ENCODE data around the gene FOXF2. TPM values are rescaled to one million over a fixed set of nuclear protein-coding genes. Genes with fewer than 3 reads are reported as not detected.
A peak's percentile ranks its signal among the peaks of the same experiment; 100 is the strongest.

Gene FOXF2
- total and polyA plus RNA-seq, 10 of the 15 experiments (the other 5 are each of a cell fraction or from before 2014, with no cell fraction given) = not detected

- Histone ChIP-seq H3K4me3 (no peak overlapping the region), H4K20me1 (ENCODE audit: control insufficient read depth, insufficient read depth) (no peaks in the 10 kb centered on the region), H3K27me3 (replicated peaks in 1 of 2; ENCODE audit: control insufficient read depth in 2 of 2, insufficient read depth in 2 of 2, low read length in 1 of 2) (peaks cover 22 to 27% of the 10 kb centered on the region in 2 experiments), H3K27ac (ENCODE audit: control insufficient read depth, insufficient read depth) (no peak overlapping the region), H2AFZ (ENCODE audit: control insufficient read depth, low read depth, low read length) (no peak overlapping the region), H3K9me3 (replicated peaks; ENCODE audit: control insufficient read depth, insufficient read depth, low read length) (no peaks in the 10 kb centered on the region; the same call in 2 of the 3 replicates), H3K4me1 (ENCODE audit: control insufficient read depth, insufficient read depth, low read length) (no peaks in the 10 kb centered on the region), H3K4me2 (ENCODE audit: control insufficient read depth, insufficient read depth) (no peak overlapping the region), H3K79me2 (ENCODE audit: control insufficient read depth, insufficient read depth, low read length) (no peaks in the 10 kb centered on the region), H3K36me3 (ENCODE audit: control insufficient read depth in 2 of 2, insufficient read depth in 2 of 2, low read length in 1 of 2) (no peaks in the 10 kb centered on the region), H3K9ac (ENCODE audit: control insufficient read depth, insufficient read depth, low read length) (no peak overlapping the region)
- DNase-seq (ENCODE audit: low read depth, low spot score) = no peak
- intact Hi-C loops (cut with micrococcal nuclease; ENCODE audit: unreplicated experiment) = no loop called here
- no peak for TF ChIP-seq SMAD1 (IDR thresholded peaks at IDR 0.05; ENCODE audit: low read depth, partially characterized antibody)
- TF ChIP-seq EZH2 (IDR thresholded peaks at IDR 0.05; ENCODE audit: borderline replicate concordance, control insufficient read depth, low read depth, low read length) = 0 out of 2 replicates have a peak, but pooled peaks have one; percentile 4
- TF ChIP-seq ASH2L (IDR thresholded peaks at IDR 0.05; ENCODE audit: borderline replicate concordance, low read depth) = no peak
- CTCF ChIA-PET = interaction anchor here (1.9 to 3.0 kb wide), 2 partner anchors 9 to 49 kb away, joined by 7 to 18 read pairs; no protein-coding TSS in a partner anchor
- RAD21 ChIA-PET (ENCODE audit: unreplicated experiment) = no interaction called here
- POLR2A ChIA-PET = no interaction called here
- SMC1A ChIA-PET (ENCODE audit: uncharacterized antibody, unreplicated experiment) = interaction anchor here (1.1 kb wide), 1 partner anchor 34 kb away, joined by 5 read pairs; no protein-coding TSS in a partner anchor
- WGBS (ENCODE audit: insufficient coverage, insufficient replicate concordance, low lambda C conversion rate, missing lambda C conversion rate) = 14% methylated on average over 18 of the region's 20 CpGs
- ATAC-seq = no peak
- BruUV-seq (replicated peaks) = no TSS peak
- in situ Hi-C loops (cut with MboI) = no loop called here
- FAIRE-seq = no peak
Measured at GRCh38 chr6:1387876-1388629, 1.3 kb upstream of the FOXF2 start.

- ChIA-PET CTCF (no interaction called here), POLR2A (no interaction called here), RAD21 (ENCODE audit: unreplicated experiment) (no interaction called here), SMC1A (ENCODE audit: uncharacterized antibody, unreplicated experiment) (no interaction called here)
- H3K4me2 ChIP-seq (ENCODE audit: control insufficient read depth, insufficient read depth) = no peak overlapping the region
- H3K9me3 ChIP-seq (replicated peaks; ENCODE audit: control insufficient read depth, insufficient read depth, low read length) = no peaks in the 10 kb centered on the region; the same call in 2 of the 3 replicates
- intact Hi-C loops (cut with micrococcal nuclease; ENCODE audit: unreplicated experiment) = no loop called here
- H3K9ac ChIP-seq (ENCODE audit: control insufficient read depth, insufficient read depth, low read length) = no peak overlapping the region
- H3K27ac ChIP-seq (ENCODE audit: control insufficient read depth, insufficient read depth) = no peak overlapping the region
- 8% methylated on average over 29 of the region's 36 CpGs for WGBS (ENCODE audit: insufficient coverage, insufficient replicate concordance, low lambda C conversion rate, missing lambda C conversion rate)
- no peak for TF ChIP-seq FOS (IDR thresholded peaks at IDR 0.05; ENCODE audit: borderline replicate concordance, extremely low read depth, insufficient read length)
- TF ChIP-seq SPI1 (IDR thresholded peaks at IDR 0.05; ENCODE audit: borderline replicate concordance, insufficient read depth, low read depth, low read length) = no peak
- peak; percentile 82 for TF ChIP-seq SUZ12 (IDR thresholded peaks at IDR 0.05; ENCODE audit: unreplicated experiment)
- TF ChIP-seq PAX5 (IDR thresholded peaks at IDR 0.05; ENCODE audit: borderline replicate concordance, low read depth, low read length) = no peak
- TF ChIP-seq MEF2A (IDR thresholded peaks at IDR 0.05; ENCODE audit: insufficient read depth, low read depth, low read length) = no peak
- no peak for TF ChIP-seq DPF2 (IDR thresholded peaks at IDR 0.05)
- TF ChIP-seq PAX8 (IDR thresholded peaks at IDR 0.05) = no peak
- no peak for DNase-seq (ENCODE audit: low read depth, low spot score)
- in situ Hi-C loops (cut with MboI) = no loop called here
- no TSS peak for BruUV-seq (replicated peaks)
- no peaks in the 10 kb centered on the region for H4K20me1 ChIP-seq (ENCODE audit: control insufficient read depth, insufficient read depth)
- peaks cover 24 to 27% of the 10 kb centered on the region in 2 experiments for H3K27me3 ChIP-seq (replicated peaks in 1 of 2; ENCODE audit: control insufficient read depth in 2 of 2, insufficient read depth in 2 of 2, low read length in 1 of 2)
- H2AFZ ChIP-seq (ENCODE audit: control insufficient read depth, low read depth, low read length) = no peak overlapping the region
- H3K36me3 ChIP-seq (ENCODE audit: control insufficient read depth in 2 of 2, insufficient read depth in 2 of 2, low read length in 1 of 2) = no peaks in the 10 kb centered on the region
- H3K79me2 ChIP-seq (ENCODE audit: control insufficient read depth, insufficient read depth, low read length) = no peaks in the 10 kb centered on the region
- no peak for FAIRE-seq
- ATAC-seq = no peak
- H3K4me1 ChIP-seq (ENCODE audit: control insufficient read depth, insufficient read depth, low read length) = no peaks in the 10 kb centered on the region
- H3K4me3 ChIP-seq = no peak overlapping the region
Measured at GRCh38 chr6:1388630-1389368, 577 bp upstream of the FOXF2 start.
